ENCODE data around the gene SNX5.
"Not testable (repeated sequence)": the region's sequence is repeated elsewhere in the genome, so short reads cannot be mapped to it uniquely, and the experiment has no call there.

The SNX5 gene

DNA sequence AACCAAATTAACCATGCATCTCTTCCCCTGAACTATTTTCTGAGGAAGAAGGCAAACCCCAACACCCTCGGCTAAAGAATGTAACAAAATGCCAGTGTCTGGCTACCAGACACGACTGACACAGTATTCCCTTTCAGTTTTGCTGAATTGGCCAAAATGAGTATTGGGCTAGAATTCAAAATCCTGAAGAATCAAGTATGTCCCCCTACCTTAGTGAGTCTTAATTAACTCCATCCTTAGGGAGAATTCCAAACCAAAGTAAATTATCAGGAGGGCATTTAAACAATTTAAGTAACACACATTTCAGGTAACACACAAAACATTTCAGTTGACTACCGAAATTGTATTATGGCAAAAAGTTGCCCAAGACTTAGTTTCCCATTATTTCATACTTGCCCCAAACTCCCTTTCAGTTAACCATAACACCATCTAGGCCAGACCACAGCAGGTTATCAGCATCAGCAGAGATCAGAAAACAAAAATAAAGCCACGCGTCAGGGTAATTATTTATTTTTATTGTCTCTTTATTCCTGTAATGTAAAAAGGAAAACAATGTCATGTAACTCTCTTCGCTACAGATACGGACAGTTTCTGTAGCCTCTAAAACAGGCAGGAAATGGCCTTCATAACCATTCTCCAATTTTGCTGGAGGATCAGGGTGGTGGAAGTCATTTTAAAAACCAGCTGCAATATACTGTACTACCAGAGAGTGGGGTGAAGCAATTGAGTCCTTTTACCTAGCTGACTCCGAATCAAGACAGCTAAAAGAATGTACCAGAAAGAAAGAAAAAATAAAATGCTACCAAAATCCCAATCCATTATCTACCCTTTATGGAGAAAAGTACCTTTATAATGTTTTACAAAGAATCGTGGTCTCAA lies 1.9 kb downstream of the SNX5 start:
- Histone ChIP-seq H3K4me1 (ENCODE audit: control insufficient read depth, insufficient read depth, low read length, poor library complexity, severe bottlenecking) (peaks cover 25% of the 10 kb centered on the region), H3K4me3 (ENCODE audit: extremely low read depth, insufficient read depth, low read length, poor library complexity, severe bottlenecking) (peak overlapping the region; percentile 92), H3K9me3 (ENCODE audit: control insufficient read depth, low read length) (no peaks in the 10 kb centered on the region), H3K36me3 (ENCODE audit: control insufficient read depth, insufficient read depth, low read length) (peaks cover 40% of the 10 kb centered on the region), H3K27ac (ENCODE audit: low read depth, low read length, severe bottlenecking) (peak overlapping the region; percentile 19)
- WGBS, 2 experiments (ENCODE audit: insufficient coverage in 2 of 2) = 0 to 25% methylated on average over 1 to 2 of the region's 9 CpGs

DNA sequence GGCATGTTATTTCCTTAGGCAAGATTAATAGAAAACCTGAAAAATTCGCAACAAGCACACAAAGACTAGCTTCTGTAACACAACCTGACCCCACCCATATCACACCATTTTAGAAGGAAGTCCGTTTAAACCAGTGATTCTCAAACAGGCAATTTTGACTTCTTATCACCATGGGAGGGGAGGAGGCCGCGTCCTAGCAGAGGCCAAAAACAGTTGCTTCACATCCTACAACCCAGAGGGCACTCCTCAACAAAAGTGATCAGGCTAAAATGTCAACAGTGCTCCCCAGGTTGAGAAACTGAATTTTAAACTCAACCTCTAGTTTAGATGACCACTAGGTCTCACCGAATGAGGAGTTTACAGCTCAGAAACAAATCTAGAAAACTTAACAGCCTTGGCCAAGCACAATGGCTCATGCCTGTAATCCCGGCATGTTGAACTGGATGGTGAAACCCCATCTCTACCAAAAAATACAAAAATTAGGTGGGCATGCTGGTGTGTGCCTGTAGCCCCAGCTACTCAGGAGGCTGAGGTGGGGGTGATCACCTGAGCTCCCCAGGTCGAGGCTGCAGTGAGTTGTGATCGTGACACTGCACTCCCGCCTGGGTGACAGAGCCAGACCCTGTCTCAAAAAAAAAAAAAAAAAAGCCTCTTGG lies 3.4 kb downstream of the SNX5 start:
- WGBS, 2 experiments (ENCODE audit: insufficient coverage in 2 of 2) = 5 to 29% methylated on average over 1 to 3 of the region's 9 CpGs
- peak overlapping the region; percentile 92 for H3K4me3 ChIP-seq (ENCODE audit: extremely low read depth, insufficient read depth, low read length, poor library complexity, severe bottlenecking)
- peak overlapping the region; percentile 31 for H3K27ac ChIP-seq (ENCODE audit: low read depth, low read length, severe bottlenecking)
- peaks cover 30% of the 10 kb centered on the region for H3K4me1 ChIP-seq (ENCODE audit: control insufficient read depth, insufficient read depth, low read length, poor library complexity, severe bottlenecking)
- H3K36me3 ChIP-seq (ENCODE audit: control insufficient read depth, insufficient read depth, low read length) = peaks cover 48% of the 10 kb centered on the region
- no peaks in the 10 kb centered on the region for H3K9me3 ChIP-seq (ENCODE audit: control insufficient read depth, low read length)

DNA sequence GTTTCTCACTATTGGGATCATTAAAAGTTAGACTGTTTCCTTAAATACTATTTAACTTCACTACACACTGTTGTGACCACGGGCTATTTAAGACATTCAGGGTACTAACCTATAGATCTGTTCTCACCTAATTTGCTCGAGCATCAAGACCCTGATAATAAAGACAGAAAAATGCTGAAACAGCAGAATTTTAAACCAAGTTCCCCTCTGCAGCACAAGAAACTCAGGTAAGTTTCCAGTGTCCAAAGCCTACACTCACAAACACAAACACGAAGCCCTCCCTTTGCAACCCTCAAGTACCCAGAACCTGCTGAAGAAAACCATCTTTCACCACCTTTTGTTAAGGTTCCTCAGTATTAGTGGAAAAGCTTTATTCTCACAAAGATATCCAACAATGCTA lies 4.0 kb downstream of the SNX5 start:
- Histone ChIP-seq H3K36me3 (ENCODE audit: control insufficient read depth, insufficient read depth, low read length) (peaks cover 48% of the 10 kb centered on the region), H3K9me3 (ENCODE audit: control insufficient read depth, low read length) (no peaks in the 10 kb centered on the region), H3K4me1 (ENCODE audit: control insufficient read depth, insufficient read depth, low read length, poor library complexity, severe bottlenecking) (peaks cover 30% of the 10 kb centered on the region), H3K4me3 (ENCODE audit: extremely low read depth, insufficient read depth, low read length, poor library complexity, severe bottlenecking) (peak overlapping the region; percentile 92), H3K27ac (ENCODE audit: low read depth, low read length, severe bottlenecking) (peak overlapping the region; percentile 31)
- 25 to 63% methylated on average over 2 of the region's 3 CpGs for WGBS, 2 experiments (ENCODE audit: insufficient coverage in 2 of 2)

GRCh38 chr20:17964073-17964472 lies 4.5 kb downstream of the SNX5 start:
- Histone ChIP-seq H3K4me3 (ENCODE audit: extremely low read depth, insufficient read depth, low read length, poor library complexity, severe bottlenecking) (no peak overlapping the region), H3K4me1 (ENCODE audit: control insufficient read depth, insufficient read depth, low read length, poor library complexity, severe bottlenecking) (peaks cover 30% of the 10 kb centered on the region), H3K9me3 (ENCODE audit: control insufficient read depth, low read length) (no peaks in the 10 kb centered on the region), H3K27ac (ENCODE audit: low read depth, low read length, severe bottlenecking) (no peak overlapping the region), H3K36me3 (ENCODE audit: control insufficient read depth, insufficient read depth, low read length) (peaks cover 49% of the 10 kb centered on the region)
- WGBS, 2 experiments (ENCODE audit: insufficient coverage in 2 of 2) = no CpG with 5 or more reads among the region's 1 CpG

GRCh38 chr20:17963114-17963897 lies 5.3 kb downstream of the SNX5 start:
- Histone ChIP-seq H3K36me3 (ENCODE audit: control insufficient read depth, insufficient read depth, low read length) (peaks cover 56% of the 10 kb centered on the region), H3K4me1 (ENCODE audit: control insufficient read depth, insufficient read depth, low read length, poor library complexity, severe bottlenecking) (peaks cover 30% of the 10 kb centered on the region), H3K27ac (ENCODE audit: low read depth, low read length, severe bottlenecking) (no peak overlapping the region), H3K9me3 (ENCODE audit: control insufficient read depth, low read length) (no peaks in the 10 kb centered on the region), H3K4me3 (ENCODE audit: extremely low read depth, insufficient read depth, low read length, poor library complexity, severe bottlenecking) (no peak overlapping the region)
- 79 to 81% methylated on average over 3 to 7 of the region's 9 CpGs for WGBS, 2 experiments (ENCODE audit: insufficient coverage in 2 of 2)

DNA sequence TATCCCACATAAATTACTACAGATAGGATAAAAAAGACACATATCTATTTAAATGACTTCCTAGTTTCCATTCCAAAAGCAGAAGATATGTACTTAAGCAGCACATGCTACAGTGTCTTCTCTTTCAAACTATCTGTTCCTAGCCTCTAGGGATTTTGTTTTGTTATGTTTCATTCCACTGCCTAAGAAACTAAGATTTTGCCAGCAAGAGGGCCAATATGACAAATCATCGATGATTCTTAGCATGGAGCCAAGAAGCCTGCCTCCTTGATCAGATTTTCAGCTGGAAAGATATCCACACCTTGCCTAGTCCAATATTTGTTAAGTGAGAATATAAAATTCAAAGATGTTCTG lies 7.0 kb downstream of the SNX5 start:
- no peak overlapping the region for H3K4me3 ChIP-seq (ENCODE audit: extremely low read depth, insufficient read depth, low read length, poor library complexity, severe bottlenecking)
- peaks cover 68% of the 10 kb centered on the region for H3K36me3 ChIP-seq (ENCODE audit: control insufficient read depth, insufficient read depth, low read length)
- peak overlapping the region; percentile 32 for H3K27ac ChIP-seq (ENCODE audit: low read depth, low read length, severe bottlenecking)
- 100% methylated on average over 1 of the region's 1 CpG; no CpG with 5 or more reads in 1 of the 2 experiments for WGBS, 2 experiments (ENCODE audit: insufficient coverage in 2 of 2)
- no peaks in the 10 kb centered on the region for H3K9me3 ChIP-seq (ENCODE audit: control insufficient read depth, low read length)
- H3K4me1 ChIP-seq (ENCODE audit: control insufficient read depth, insufficient read depth, low read length, poor library complexity, severe bottlenecking) = peaks cover 30% of the 10 kb centered on the region

- peaks cover 71% of the 10 kb centered on the region for H3K36me3 ChIP-seq (ENCODE audit: control insufficient read depth, insufficient read depth, low read length)
- peak overlapping the region; percentile 32 for H3K27ac ChIP-seq (ENCODE audit: low read depth, low read length, severe bottlenecking)
- no peaks in the 10 kb centered on the region for H3K9me3 ChIP-seq (ENCODE audit: control insufficient read depth, low read length)
- WGBS, 2 experiments (ENCODE audit: insufficient coverage in 2 of 2) = 97 to 98% methylated on average over 4 to 6 of the region's 6 CpGs
- H3K4me1 ChIP-seq (ENCODE audit: control insufficient read depth, insufficient read depth, low read length, poor library complexity, severe bottlenecking) = peaks cover 30% of the 10 kb centered on the region
- no peak overlapping the region for H3K4me3 ChIP-seq (ENCODE audit: extremely low read depth, insufficient read depth, low read length, poor library complexity, severe bottlenecking)
Observed at GRCh38 chr20:17960927-17961586, 7.5 kb downstream of the SNX5 start.

DNA sequence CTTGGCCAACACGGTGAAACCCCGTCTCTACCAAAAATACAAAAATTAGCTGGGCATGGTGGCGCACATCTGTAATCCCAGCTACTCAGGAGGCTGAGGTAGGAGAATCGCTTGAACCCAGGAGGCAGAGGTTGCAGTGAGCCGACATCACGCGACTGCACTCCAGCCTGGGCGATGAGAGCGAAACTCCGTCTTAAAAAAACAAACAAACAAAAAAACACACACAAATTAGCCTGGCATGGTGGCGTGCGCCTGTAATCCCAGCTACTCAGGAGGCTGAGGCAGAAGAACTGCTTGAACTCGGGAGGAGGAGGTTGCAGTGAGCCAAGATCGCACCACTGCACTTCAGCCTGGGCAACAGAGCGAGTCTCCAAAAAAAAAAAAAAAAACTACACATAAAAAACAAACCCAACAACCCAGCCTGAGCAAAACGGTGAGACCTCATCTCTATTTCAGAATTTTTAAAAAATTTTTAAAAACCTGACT lies 8.2 kb downstream of the SNX5 start:
- peaks cover 28% of the 10 kb centered on the region for H3K4me1 ChIP-seq (ENCODE audit: control insufficient read depth, insufficient read depth, low read length, poor library complexity, severe bottlenecking)
- peaks cover 72% of the 10 kb centered on the region for H3K36me3 ChIP-seq (ENCODE audit: control insufficient read depth, insufficient read depth, low read length)
- not testable (repeated sequence) for H3K27ac ChIP-seq (ENCODE audit: low read depth, low read length, severe bottlenecking); H3K4me3 ChIP-seq (ENCODE audit: extremely low read depth, insufficient read depth, low read length, poor library complexity, severe bottlenecking); H3K9me3 ChIP-seq (ENCODE audit: control insufficient read depth, low read length)
- 94 to 95% methylated on average over 10 to 11 of the region's 16 CpGs for WGBS, 2 experiments (ENCODE audit: insufficient coverage in 2 of 2)

- WGBS, 2 experiments (ENCODE audit: insufficient coverage in 2 of 2) = 89% methylated on average over 1 of the region's 5 CpGs; no CpG with 5 or more reads in 1 of the 2 experiments
- H3K36me3 ChIP-seq (ENCODE audit: control insufficient read depth, insufficient read depth, low read length) = peaks cover 74% of the 10 kb centered on the region
- H3K9me3 ChIP-seq (ENCODE audit: control insufficient read depth, low read length) = no peaks in the 10 kb centered on the region
- peaks cover 17% of the 10 kb centered on the region for H3K4me1 ChIP-seq (ENCODE audit: control insufficient read depth, insufficient read depth, low read length, poor library complexity, severe bottlenecking)
- peak overlapping the region; percentile 25 for H3K27ac ChIP-seq (ENCODE audit: low read depth, low read length, severe bottlenecking)
- H3K4me3 ChIP-seq (ENCODE audit: extremely low read depth, insufficient read depth, low read length, poor library complexity, severe bottlenecking) = no peak overlapping the region
Observed at GRCh38 chr20:17959257-17959627, 9.4 kb downstream of the SNX5 start.
